ENCODE measurements around the gene PATL1. TPM values are rescaled to one million over a fixed set of nuclear protein-coding genes. Genes with fewer than 3 reads are reported as not detected.

Gene PATL1
- total and polyA plus RNA-seq, 2 donors (not counting 1 experiment from before 2014, with no cell fraction given), result 40.8 to 45.0 TPM

GRCh38 chr11:59600234-59600633 lies 68.6 kb downstream of the PATL1 start:
- Histone ChIP-seq H3K4me1 (ENCODE audit: control insufficient read depth in 2 of 2, insufficient read depth in 2 of 2, low read length in 2 of 2) (no peaks in the 10 kb centered on the region), H2AFZ (ENCODE audit: insufficient read depth, low read depth, low read length, poor library complexity, severe bottlenecking) (no peak overlapping the region), H3K27ac (ENCODE audit: low read length in 2 of 2) (no peak overlapping the region), H4K20me1 (ENCODE audit: control insufficient read depth, insufficient read depth, low read length, poor library complexity, severe bottlenecking) (peaks cover 38% of the 10 kb centered on the region), H3K9me3 (ENCODE audit: control extremely low read depth in 1 of 3, control insufficient read depth in 2 of 3, insufficient read depth in 1 of 3, low read length in 2 of 3) (no peaks in the 10 kb centered on the region), H3K79me2 (ENCODE audit: control insufficient read depth, insufficient read depth, low read length) (peaks cover 52% of the 10 kb centered on the region), H3K9ac (ENCODE audit: low read length) (no peak overlapping the region), H3K4me3 (ENCODE audit: control extremely low read depth in 1 of 5, extremely low read depth in 1 of 5, insufficient read depth in 1 of 5, low read depth in 2 of 5, low read length in 4 of 5) (no peak overlapping the region), H3K27me3 (replicated peaks in 1 of 4; ENCODE audit: control extremely low read depth in 1 of 4, control insufficient read depth in 3 of 4, insufficient read depth in 4 of 4, low read length in 3 of 4) (no peaks in the 10 kb centered on the region), H3K36me3 (replicated peaks in 1 of 2; ENCODE audit: control extremely low read depth in 1 of 2, control insufficient read depth in 1 of 2, extremely low read depth in 1 of 2, insufficient read depth in 2 of 2, low read length in 1 of 2) (peaks cover 33 to 90% of the 10 kb centered on the region in 2 experiments), H3K4me2 (replicated peaks; ENCODE audit: low read depth, low read length, poor library complexity, severe bottlenecking) (no peak overlapping the region)
- no peaks in the 10 kb centered on the region for H3K27me3 Mint-ChIP-seq
- WGBS (ENCODE audit: insufficient coverage), result no CpG with 5 or more reads among the region's 2 CpGs
- ATAC-seq (ENCODE audit: low read depth), result no peak
- no peak for TF ChIP-seq EZH2 (IDR thresholded peaks at IDR 0.05; ENCODE audit: borderline replicate concordance, insufficient read depth, low read depth, low read length, poor library complexity, severe bottlenecking)
- no peak for TF ChIP-seq CTCF (IDR thresholded peaks at IDR 0.05)
- CTCF ChIA-PET, result interaction anchor here (0.7 kb wide), 2 partner anchors 12 to 915 kb away, joined by 4 to 5 read pairs; no protein-coding TSS in a partner anchor
- no peak for DNase-seq
- peaks cover 2% of the 10 kb centered on the region for H3K4me1 Mint-ChIP-seq
- H3K4me3 Mint-ChIP-seq, result no peak overlapping the region
- intact Hi-C loops (cut with micrococcal nuclease), result no loop called here
- no peak overlapping the region for H3K27ac Mint-ChIP-seq
- POLR2A ChIA-PET, result no interaction called here
- no peaks in the 10 kb centered on the region for H3K9me3 Mint-ChIP-seq (ENCODE audit: insufficient read depth)

GRCh38 chr11:59598961-59599360 lies 69.9 kb downstream of the PATL1 start:
- Mint-ChIP-seq H3K27me3 (no peaks in the 10 kb centered on the region), H3K4me3 (no peak overlapping the region), H3K4me1 (no peaks in the 10 kb centered on the region), H3K9me3 (ENCODE audit: insufficient read depth) (no peaks in the 10 kb centered on the region), H3K27ac (no peak overlapping the region)
- Histone ChIP-seq H3K27ac (ENCODE audit: low read length in 2 of 2) (no peak overlapping the region), H3K27me3 (replicated peaks in 1 of 4; ENCODE audit: control extremely low read depth in 1 of 4, control insufficient read depth in 3 of 4, insufficient read depth in 4 of 4, low read length in 3 of 4) (no peaks in the 10 kb centered on the region), H3K4me1 (ENCODE audit: control insufficient read depth in 2 of 2, insufficient read depth in 2 of 2, low read length in 2 of 2) (no peaks in the 10 kb centered on the region), H3K36me3 (replicated peaks in 1 of 2; ENCODE audit: control extremely low read depth in 1 of 2, control insufficient read depth in 1 of 2, extremely low read depth in 1 of 2, insufficient read depth in 2 of 2, low read length in 1 of 2) (peaks cover 39 to 91% of the 10 kb centered on the region in 2 experiments), H3K9ac (ENCODE audit: low read length) (no peak overlapping the region), H3K4me3 (ENCODE audit: control extremely low read depth in 1 of 5, extremely low read depth in 1 of 5, insufficient read depth in 1 of 5, low read depth in 2 of 5, low read length in 4 of 5) (no peak overlapping the region), H3K79me2 (ENCODE audit: control insufficient read depth, insufficient read depth, low read length) (peaks cover 41% of the 10 kb centered on the region), H2AFZ (ENCODE audit: insufficient read depth, low read depth, low read length, poor library complexity, severe bottlenecking) (no peak overlapping the region), H3K4me2 (replicated peaks; ENCODE audit: low read depth, low read length, poor library complexity, severe bottlenecking) (no peak overlapping the region), H3K9me3 (ENCODE audit: control extremely low read depth in 1 of 3, control insufficient read depth in 2 of 3, insufficient read depth in 1 of 3, low read length in 2 of 3) (no peaks in the 10 kb centered on the region), H4K20me1 (ENCODE audit: control insufficient read depth, insufficient read depth, low read length, poor library complexity, severe bottlenecking) (peaks cover 31% of the 10 kb centered on the region)
- ChIA-PET POLR2A (no interaction called here), CTCF (no interaction called here)
- intact Hi-C loops (cut with micrococcal nuclease), result no loop called here
- DNase-seq (no peak), ATAC-seq (ENCODE audit: low read depth) (no peak)
- TF ChIP-seq EZH2 (IDR thresholded peaks at IDR 0.05; ENCODE audit: borderline replicate concordance, insufficient read depth, low read depth, low read length, poor library complexity, severe bottlenecking), result no peak
- no peak for TF ChIP-seq CTCF (IDR thresholded peaks at IDR 0.05)
- WGBS (ENCODE audit: insufficient coverage), result no CpG with 5 or more reads among the region's 1 CpG

Small RNAs within 50 kb of the gene (small RNA-seq; reads per million reads assigned to genes)
- not detected for gene MIR3162 (ENCODE audit: insufficient read length, low read depth, low replicate concordance)

Other genes starting within 250 kb of the PATL1 start
- not detected in 2 replicates for gene OR5A2, start 242.6 kb downstream of the PATL1 start, total RNA-seq
- not detected in 2 replicates for gene OR5A2, start 242.6 kb downstream of the PATL1 start, polyA plus RNA-seq
- not detected in 2 replicates for gene OR5A1, start 232.6 kb downstream of the PATL1 start, total RNA-seq
- not detected in 2 replicates for gene OR5A1, start 232.6 kb downstream of the PATL1 start, polyA plus RNA-seq
- gene OR4D6, start 212.1 kb downstream of the PATL1 start, total RNA-seq, result not detected in 2 replicates
- gene OR4D6, start 212.1 kb downstream of the PATL1 start, polyA plus RNA-seq, result not detected in 2 replicates
- not detected in 2 replicates for gene OR4D10, start 195.7 kb downstream of the PATL1 start, total RNA-seq
- not detected in 2 replicates for gene OR4D10, start 195.7 kb downstream of the PATL1 start, polyA plus RNA-seq
- gene OR4D11, start 165.5 kb downstream of the PATL1 start, total RNA-seq, result not detected in 2 replicates
- gene OR4D11, start 165.5 kb downstream of the PATL1 start, polyA plus RNA-seq, result not detected in 2 replicates
- gene OR4D9, start 157.5 kb downstream of the PATL1 start, total RNA-seq, result not detected in 2 replicates
- gene OR4D9, start 157.5 kb downstream of the PATL1 start, polyA plus RNA-seq, result not detected in 2 replicates
- 40.2 and 42.5 TPM in 2 replicates for gene OSBP, start 53.3 kb downstream of the PATL1 start, total RNA-seq
- gene OSBP, start 53.3 kb downstream of the PATL1 start, polyA plus RNA-seq, result 12.6 and 25.3 TPM in 2 replicates
- gene OR10V1, start 44.8 kb upstream of the PATL1 start, total RNA-seq, result not detected in 2 replicates
- not detected in 2 replicates for gene OR10V1, start 44.8 kb upstream of the PATL1 start, polyA plus RNA-seq
- gene STX3, start 86.3 kb upstream of the PATL1 start, total RNA-seq, result 16.6 and 17.5 TPM in 2 replicates
- 7.6 and 12.6 TPM in 2 replicates for gene STX3, start 86.3 kb upstream of the PATL1 start, polyA plus RNA-seq
- gene MRPL16, start 141.7 kb upstream of the PATL1 start, total RNA-seq, result 38.3 and 38.9 TPM in 2 replicates
- gene MRPL16, start 141.7 kb upstream of the PATL1 start, polyA plus RNA-seq, result 33.8 and 41.0 TPM in 2 replicates
- gene CBLIF, start 176.5 kb upstream of the PATL1 start, total RNA-seq, result not detected in 2 replicates
- not detected in 2 replicates for gene CBLIF, start 176.5 kb upstream of the PATL1 start, polyA plus RNA-seq
- gene TCN1, start 197.4 kb upstream of the PATL1 start, total RNA-seq, result not detected in 2 replicates
- gene TCN1, start 197.4 kb upstream of the PATL1 start, polyA plus RNA-seq, result 0.15 TPM in 1 of 2 replicates, not detected in the other
- not detected in 2 replicates for gene OOSP3, start 209.7 kb upstream of the PATL1 start, total RNA-seq
- not detected in 2 replicates for gene OOSP3, start 209.7 kb upstream of the PATL1 start, polyA plus RNA-seq